Endometrial microvascular endothelial cells (primary cell): ENCODE results near the gene SCT. TPM values are rescaled to one million over a fixed set of nuclear protein-coding genes. Genes with fewer than 3 reads are reported as not detected.

Experiments
- in situ Hi-C: cut with HindIII; loops from 2 replicates; pipeline ENCODE4 v1.10.0; 2017; ENCODE audit warnings: low sequenced_read_pairs, low pct_unique_long_range_greater_than_20kb; ENCODE audit errors: inconsistent ontology term
- total RNA-seq: library from RNA; depleted of rRNA; stranded (reverse); fragments of >200 nt; gene quantifications from one replicate; pipeline ENCODE4 v1.2.3, GENCODE V29; 2015; ENCODE audit errors: inconsistent ontology term

SCT gene
- total RNA-seq, 1 donor from 2014 or later, result not detected

DNA sequence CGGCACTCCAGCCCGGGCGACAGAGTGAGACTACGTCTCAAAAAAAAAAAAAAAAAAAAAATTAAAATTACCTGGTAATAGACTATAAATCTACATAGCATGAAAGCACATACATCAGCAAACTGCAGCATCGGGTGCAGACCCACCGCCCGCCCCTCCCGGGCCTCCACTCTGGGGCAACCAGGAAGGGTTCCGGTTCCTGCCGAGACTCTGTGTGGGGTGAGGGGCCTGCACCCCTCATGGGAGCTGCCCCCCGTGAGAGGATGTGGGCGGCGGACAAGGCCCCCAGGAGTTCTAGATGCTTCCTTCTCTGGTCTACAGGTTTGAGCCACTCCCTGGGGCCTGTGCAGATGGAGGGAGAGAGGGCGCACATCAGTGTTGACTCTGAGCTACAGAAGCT lies 19.2 kb upstream of the SCT start:
- in situ Hi-C loops, result no loop called here

DNA sequence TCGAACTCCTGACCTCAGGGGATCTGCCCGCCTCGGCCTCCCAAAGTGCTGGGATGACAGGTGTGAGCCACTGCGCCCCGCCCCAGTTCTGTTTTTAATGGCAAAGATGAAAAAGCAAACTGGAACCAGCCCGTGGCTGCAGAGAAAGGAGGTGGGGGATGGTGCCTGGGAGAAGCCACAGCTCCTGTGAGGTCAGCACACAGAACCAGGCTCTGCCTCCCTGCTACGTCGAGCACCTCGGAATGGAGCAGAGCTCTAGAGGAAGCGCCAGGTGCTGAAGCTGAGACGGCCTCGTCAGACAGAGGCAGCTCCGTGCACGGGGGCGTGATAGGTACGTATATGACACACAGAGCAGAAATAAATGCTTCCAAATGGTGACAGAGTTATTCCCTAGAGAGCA lies 18.6 kb upstream of the SCT start:
- in situ Hi-C loops, result no loop called here

GRCh38 chr11:643849-644738 lies 17.1 kb upstream of the SCT start:
- in situ Hi-C loops, result no loop called here

DNA sequence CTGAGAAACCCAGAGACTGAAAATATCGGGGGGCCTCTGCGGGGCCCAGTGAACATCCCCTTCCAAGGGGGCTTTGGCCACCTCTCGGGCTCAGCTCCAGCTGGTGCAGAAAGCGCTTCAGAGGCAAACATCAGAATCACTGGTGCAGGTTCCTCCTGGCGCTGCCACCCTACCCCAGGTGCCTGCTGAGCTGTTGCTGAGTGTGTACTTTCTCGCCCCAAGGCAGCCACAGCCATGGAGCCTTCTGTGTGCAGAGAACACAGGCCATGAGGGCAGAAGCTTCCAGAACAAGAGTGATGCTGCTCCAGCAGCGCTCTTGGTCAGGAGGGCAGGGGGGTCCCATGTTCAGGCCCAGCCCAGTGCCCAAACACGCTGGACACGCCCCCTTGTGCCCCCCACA lies 16.4 kb upstream of the SCT start:
- in situ Hi-C loops, result no loop called here

GRCh38 chr11:641806-642370 lies 14.9 kb upstream of the SCT start:
- in situ Hi-C loops, result no loop called here

DNA sequence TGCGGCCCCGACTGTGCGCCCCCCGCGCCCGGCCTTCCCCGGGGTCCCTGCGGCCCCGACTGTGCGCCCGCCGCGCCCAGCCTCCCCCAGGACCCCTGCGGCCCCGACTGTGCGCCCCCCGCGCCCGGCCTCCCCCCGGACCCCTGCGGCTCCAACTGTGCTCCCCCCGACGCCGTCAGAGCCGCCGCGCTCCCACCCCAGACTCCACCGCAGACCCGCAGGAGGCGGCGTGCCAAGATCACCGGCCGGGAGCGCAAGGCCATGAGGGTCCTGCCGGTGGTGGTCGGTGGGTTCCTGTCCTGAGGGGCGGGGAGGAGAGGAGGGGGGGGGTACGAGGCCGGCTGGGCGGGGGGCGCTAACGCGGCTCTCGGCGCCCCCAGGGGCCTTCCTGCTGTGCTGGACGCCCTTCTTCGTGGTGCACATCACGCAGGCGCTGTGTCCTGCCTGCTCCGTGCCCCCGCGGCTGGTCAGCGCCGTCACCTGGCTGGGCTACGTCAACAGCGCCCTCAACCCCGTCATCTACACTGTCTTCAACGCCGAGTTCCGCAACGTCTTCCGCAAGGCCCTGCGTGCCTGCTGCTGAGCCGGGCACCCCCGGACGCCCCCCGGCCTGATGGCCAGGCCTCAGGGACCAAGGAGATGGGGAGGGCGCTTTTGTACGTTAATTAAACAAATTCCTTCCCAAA lies 13.2 kb upstream of the SCT start:
- in situ Hi-C loops, result no loop called here

GRCh38 chr11:639332-639955 lies 12.5 kb upstream of the SCT start:
- in situ Hi-C loops, result no loop called here

GRCh38 chr11:638631-639331 lies 11.8 kb upstream of the SCT start:
- in situ Hi-C loops, result no loop called here

GRCh38 chr11:637593-638521 lies 10.9 kb upstream of the SCT start:
- in situ Hi-C loops, result no loop called here

DNA sequence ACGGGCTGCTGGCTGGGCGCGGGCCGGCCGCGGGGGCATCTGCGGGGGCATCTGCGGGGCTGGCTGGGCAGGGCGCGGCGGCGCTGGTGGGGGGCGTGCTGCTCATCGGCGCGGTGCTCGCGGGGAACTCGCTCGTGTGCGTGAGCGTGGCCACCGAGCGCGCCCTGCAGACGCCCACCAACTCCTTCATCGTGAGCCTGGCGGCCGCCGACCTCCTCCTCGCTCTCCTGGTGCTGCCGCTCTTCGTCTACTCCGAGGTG lies 10.3 kb upstream of the SCT start:
- in situ Hi-C loops, result no loop called here

- in situ Hi-C loops, result no loop called here
Observed at GRCh38 chr11:636511-637332, 9.7 kb upstream of the SCT start, which contains the start of gene DRD4. TSS of gene DRD4 (plus strand) at chr11:637269. CDS start at chr11:637305, 36 bp downstream.

- in situ Hi-C loops, result no loop called here
Observed at GRCh38 chr11:635945-636510, 9.0 kb upstream of the SCT start.

DNA sequence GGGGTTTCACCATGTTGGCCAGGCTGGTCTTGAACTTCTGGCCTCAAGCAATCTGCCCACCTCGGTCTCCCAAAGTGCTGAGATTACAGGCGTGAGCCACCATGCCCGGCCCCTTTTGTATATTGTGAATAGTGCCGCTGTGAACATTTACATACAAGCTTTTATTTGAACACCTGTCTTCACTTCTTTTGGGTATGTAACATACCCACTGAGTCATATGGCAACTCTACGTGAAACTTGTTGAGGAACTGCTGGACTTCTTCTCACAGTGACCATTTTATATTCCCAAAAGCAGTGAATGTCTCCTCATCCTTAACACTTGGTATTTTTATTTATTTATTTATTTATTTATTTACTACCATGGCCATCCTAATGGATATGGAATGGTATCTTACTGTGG lies 3.9 kb upstream of the SCT start:
- in situ Hi-C loops, result no loop called here

GRCh38 chr11:629237-629583 lies 2.2 kb upstream of the SCT start:
- in situ Hi-C loops, result no loop called here

GRCh38 chr11:628056-628455 lies 1.1 kb upstream of the SCT start:
- in situ Hi-C loops, result no loop called here

DNA sequence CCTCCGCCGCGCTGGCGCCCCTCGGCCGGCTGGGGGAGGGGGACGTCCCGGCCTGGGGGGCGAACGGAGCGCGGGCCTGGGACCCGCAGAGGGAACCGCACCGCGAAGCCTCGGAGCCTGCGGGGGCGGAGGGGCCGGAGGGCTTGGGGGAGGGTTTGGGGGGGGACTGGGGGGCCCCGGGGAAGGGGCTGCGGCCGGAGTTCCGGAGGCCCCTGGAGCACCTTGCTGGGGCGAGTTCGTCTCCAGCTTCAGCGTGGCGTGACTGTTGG lies 261 bp upstream of the SCT start:
- in situ Hi-C loops, result no loop called here

GRCh38 chr11:625636-626268 lies 1.2 kb downstream of the SCT start:
- in situ Hi-C loops, result no loop called here
